ENCODE measurements around the gene LRRC4.

Gene LRRC4

GRCh38 chr7:128052404-128052803 is 21.2 kb upstream of the LRRC4 start:
- no peak overlapping the region for H3K27ac ChIP-seq
- no peaks in the 10 kb centered on the region for H3K9me3 ChIP-seq
- no peaks in the 10 kb centered on the region for H3K36me3 ChIP-seq
- H3K4me1 ChIP-seq (ENCODE audit: control insufficient read depth in 1 of 2, insufficient read depth in 1 of 2, low read depth in 1 of 2, low read length in 1 of 2), result peaks cover 4 to 6% of the 10 kb centered on the region in 2 experiments
- H3K27me3 ChIP-seq, result no peaks in the 10 kb centered on the region
- TF ChIP-seq CTCF (IDR thresholded peaks at IDR 0.05), result no peak
- H3K4me3 ChIP-seq (ENCODE audit: low read depth in 1 of 2, low read length in 1 of 2), result no peak overlapping the region

DNA sequence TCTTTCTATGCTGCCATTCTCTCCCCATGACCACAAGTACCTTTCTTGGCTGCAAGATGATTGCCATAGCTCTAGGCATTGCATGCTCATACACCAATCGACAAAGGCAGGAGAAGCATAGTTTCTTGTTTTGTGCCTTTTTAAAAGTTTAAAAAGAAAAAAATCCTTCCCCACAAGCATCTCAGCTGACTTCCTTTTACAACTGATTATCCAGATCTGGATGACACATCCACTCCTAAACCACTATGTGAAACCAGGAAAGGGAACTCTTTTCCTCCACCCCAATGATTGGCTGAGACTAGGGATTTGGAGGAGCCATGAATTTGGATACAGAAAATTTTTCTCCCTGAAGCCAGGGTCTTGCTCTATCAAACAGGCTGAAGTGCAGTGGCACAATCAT is 14.5 kb upstream of the LRRC4 start:
- Histone ChIP-seq H3K9me3 (no peaks in the 10 kb centered on the region), H3K4me1 (ENCODE audit: control insufficient read depth in 1 of 2, insufficient read depth in 1 of 2, low read depth in 1 of 2, low read length in 1 of 2) (peaks cover 0 to 6% of the 10 kb centered on the region in 2 experiments), H3K27me3 (no peaks in the 10 kb centered on the region), H3K27ac (no peak overlapping the region), H3K4me3 (ENCODE audit: low read depth in 1 of 2, low read length in 1 of 2) (no peak overlapping the region), H3K36me3 (no peaks in the 10 kb centered on the region)
- TF ChIP-seq CTCF (IDR thresholded peaks at IDR 0.05), result no peak

DNA sequence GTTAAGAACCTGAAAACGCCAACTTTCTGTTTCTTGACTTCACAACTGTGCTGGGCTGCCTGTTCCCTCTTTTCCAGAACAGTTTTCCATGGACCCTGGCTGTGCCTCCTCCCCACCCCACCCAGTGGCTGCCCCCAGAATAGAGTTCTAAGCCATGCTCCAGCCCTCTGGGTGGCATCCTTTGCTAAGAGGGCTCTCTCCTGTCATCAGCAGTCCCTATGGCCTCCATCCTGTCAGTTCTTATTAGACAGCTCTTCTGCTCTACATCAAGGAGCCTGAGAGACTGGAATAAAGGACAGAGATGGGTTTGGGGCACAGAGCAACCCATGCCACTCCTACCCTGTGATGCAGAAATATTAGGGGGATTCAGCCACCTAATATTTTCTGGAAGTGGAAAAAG is 13.9 kb upstream of the LRRC4 start:
- no peak overlapping the region for H3K4me3 ChIP-seq (ENCODE audit: low read depth in 1 of 2, low read length in 1 of 2)
- no peaks in the 10 kb centered on the region for H3K27me3 ChIP-seq
- H3K4me1 ChIP-seq (ENCODE audit: control insufficient read depth in 1 of 2, insufficient read depth in 1 of 2, low read depth in 1 of 2, low read length in 1 of 2), result peaks cover 0 to 6% of the 10 kb centered on the region in 2 experiments
- H3K27ac ChIP-seq, result no peak overlapping the region
- no peaks in the 10 kb centered on the region for H3K9me3 ChIP-seq
- no peak for TF ChIP-seq CTCF (IDR thresholded peaks at IDR 0.05)
- no peaks in the 10 kb centered on the region for H3K36me3 ChIP-seq

DNA sequence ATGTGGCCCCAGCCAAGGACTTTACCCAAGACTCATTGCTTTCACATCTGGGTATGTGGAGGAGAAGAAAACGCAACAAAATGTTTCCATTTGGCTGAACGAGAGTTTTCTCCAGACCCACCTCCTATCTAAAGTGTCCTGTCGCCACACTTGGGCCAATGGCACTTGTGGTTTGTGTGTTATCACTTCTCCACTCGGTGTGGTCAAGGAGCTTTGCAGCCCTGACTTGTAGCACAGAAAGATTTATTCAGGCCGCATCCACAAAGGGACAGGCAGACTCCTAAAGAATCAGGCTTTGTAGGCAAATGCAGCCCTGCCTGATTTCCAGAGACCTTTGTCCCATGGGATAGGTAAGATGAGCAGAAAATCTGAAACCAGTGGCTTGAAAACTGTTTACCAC is 12.8 kb upstream of the LRRC4 start:
- H3K4me3 ChIP-seq (ENCODE audit: low read depth in 1 of 2, low read length in 1 of 2), result no peak overlapping the region
- no peaks in the 10 kb centered on the region for H3K27me3 ChIP-seq
- H3K4me1 ChIP-seq (ENCODE audit: control insufficient read depth in 1 of 2, insufficient read depth in 1 of 2, low read depth in 1 of 2, low read length in 1 of 2), result peaks cover 0 to 6% of the 10 kb centered on the region in 2 experiments
- no peaks in the 10 kb centered on the region for H3K36me3 ChIP-seq
- H3K27ac ChIP-seq, result no peak overlapping the region
- no peaks in the 10 kb centered on the region for H3K9me3 ChIP-seq
- no peak for TF ChIP-seq CTCF (IDR thresholded peaks at IDR 0.05)

DNA sequence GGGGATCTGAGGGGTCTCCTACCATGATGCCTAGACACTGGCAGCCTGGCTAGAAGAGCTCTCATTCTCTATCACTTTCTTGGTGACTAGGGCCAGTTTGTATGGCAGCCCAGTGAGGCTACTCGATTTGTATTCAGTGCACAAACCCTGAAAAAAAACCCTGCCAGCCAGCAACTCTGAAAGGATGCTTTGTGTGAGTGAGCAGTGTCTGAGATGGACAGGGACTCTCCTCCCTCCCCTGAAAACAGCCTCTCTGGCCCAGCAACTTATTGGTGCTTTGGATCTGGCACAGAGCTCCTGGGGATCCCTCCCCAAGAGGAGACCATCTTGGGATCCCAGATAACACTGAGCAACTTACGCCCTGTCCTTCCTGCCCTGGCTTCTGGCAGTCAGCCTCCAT is 10.8 kb upstream of the LRRC4 start:
- peaks cover 0 to 6% of the 10 kb centered on the region in 2 experiments for H3K4me1 ChIP-seq (ENCODE audit: control insufficient read depth in 1 of 2, insufficient read depth in 1 of 2, low read depth in 1 of 2, low read length in 1 of 2)
- H3K27ac ChIP-seq, result no peak overlapping the region
- H3K9me3 ChIP-seq, result no peaks in the 10 kb centered on the region
- no peak for TF ChIP-seq CTCF (IDR thresholded peaks at IDR 0.05)
- no peaks in the 10 kb centered on the region for H3K27me3 ChIP-seq
- no peak overlapping the region for H3K4me3 ChIP-seq (ENCODE audit: low read depth in 1 of 2, low read length in 1 of 2)
- no peaks in the 10 kb centered on the region for H3K36me3 ChIP-seq

GRCh38 chr7:128041203-128041602 is 10.0 kb upstream of the LRRC4 start:
- H3K4me3 ChIP-seq (ENCODE audit: low read depth in 1 of 2, low read length in 1 of 2), result no peak overlapping the region
- TF ChIP-seq CTCF (IDR thresholded peaks at IDR 0.05), result no peak

More at GRCh38 chr7:128041203-128041602, 10.0 kb upstream of the LRRC4 start:
- no peaks in the 10 kb centered on the region for H3K27me3 ChIP-seq
- H3K4me1 ChIP-seq (ENCODE audit: control insufficient read depth in 1 of 2, insufficient read depth in 1 of 2, low read depth in 1 of 2, low read length in 1 of 2), result peaks cover 0 to 6% of the 10 kb centered on the region in 2 experiments
- no peak overlapping the region for H3K27ac ChIP-seq
- H3K9me3 ChIP-seq, result no peaks in the 10 kb centered on the region
- no peaks in the 10 kb centered on the region for H3K36me3 ChIP-seq
